CD1c-positive myeloid dendritic cell (primary cell): ENCODE data around the gene C1QTNF6.
A peak's percentile ranks its signal among the peaks of the same experiment; 100 is the strongest.

Experiments used
- DNase-seq: peaks from one replicate; pipeline ENCODE4 v3.0.0-alpha.2; 2016; ENCODE audit errors: extremely low spot score

The C1QTNF6 gene

DNA sequence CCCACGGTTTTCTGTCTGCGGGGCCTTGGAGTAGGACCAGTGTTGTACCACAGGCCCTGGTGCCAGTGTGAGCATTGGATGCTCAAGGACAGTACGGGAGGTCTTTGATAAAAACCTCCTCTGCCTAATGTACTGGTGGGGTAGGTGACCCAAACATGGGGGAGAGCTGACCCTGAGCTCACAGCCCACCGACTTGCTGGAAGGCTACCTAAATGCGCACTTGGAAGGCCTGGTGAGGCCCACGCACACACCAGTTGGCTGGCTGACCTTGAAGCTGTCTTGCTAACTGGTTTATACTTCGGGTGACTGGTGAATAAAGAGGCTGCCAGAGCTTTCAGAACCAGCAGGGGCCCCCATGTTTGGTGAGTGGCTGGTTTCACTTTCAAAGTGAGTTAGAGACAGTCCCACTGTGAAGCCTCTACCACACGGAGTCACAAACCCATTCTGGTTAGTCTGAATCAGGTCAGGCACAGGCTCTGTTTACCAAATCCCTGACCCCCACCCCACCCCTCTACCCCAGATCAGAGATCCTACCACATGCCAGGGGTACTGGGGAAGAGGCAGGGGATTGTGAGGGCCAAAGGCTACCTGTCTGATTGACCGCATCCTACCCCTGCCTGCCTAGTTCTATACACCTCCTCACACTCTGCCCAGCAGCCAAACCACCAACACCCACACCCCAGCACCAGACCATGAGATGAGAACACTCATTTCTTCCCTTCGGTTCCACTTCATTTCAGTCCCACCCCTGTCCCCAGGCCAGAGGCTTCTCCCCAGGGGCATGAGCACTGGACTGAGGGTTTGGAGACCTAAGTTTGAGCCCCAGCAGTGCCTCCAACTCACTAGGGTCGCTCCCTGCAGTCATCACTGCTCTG is 25.6 kb downstream of the C1QTNF6 start:
- DNase-seq = peak; percentile 43

DNA sequence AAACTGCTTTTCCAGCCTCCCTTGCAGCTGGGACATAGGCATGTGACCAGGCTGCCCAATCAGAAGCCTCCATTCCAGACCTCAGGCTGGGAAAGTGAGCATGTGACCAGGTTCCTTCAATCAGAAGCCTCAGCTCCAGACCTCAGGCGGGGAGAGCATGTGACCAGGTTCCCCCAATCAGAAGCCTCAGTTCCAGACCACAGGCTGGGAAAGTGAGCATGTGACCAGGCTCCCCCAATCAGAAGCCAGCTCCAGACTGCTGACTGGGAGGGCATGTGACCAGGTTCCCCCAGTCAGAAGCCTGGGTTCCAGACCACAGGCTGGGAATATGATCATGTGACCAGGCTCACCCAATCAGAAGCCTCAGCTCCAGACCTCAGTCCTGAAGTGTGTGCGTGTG is 26.6 kb downstream of the C1QTNF6 start:
- peak; percentile 23 for DNase-seq

DNA sequence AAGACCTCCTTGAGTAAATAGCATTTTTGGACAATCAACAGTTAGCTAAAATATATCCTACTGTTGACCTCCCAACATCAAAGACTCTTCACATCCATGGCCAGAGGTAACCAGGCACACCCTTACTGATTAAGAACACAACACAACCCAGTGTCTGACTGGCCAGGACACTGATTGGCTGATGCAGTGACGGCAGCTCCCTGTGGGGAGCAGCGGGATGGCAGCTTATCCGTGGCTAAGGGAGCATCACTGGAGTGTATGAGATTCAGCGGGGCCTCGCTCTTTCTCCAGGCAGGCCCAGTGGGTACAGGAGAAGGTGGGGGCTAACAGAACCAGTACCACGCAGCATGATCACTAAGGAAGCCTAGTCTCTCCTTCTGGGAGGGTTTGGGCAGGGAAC is 28.0 kb downstream of the C1QTNF6 start:
- DNase-seq = no peak

DNA sequence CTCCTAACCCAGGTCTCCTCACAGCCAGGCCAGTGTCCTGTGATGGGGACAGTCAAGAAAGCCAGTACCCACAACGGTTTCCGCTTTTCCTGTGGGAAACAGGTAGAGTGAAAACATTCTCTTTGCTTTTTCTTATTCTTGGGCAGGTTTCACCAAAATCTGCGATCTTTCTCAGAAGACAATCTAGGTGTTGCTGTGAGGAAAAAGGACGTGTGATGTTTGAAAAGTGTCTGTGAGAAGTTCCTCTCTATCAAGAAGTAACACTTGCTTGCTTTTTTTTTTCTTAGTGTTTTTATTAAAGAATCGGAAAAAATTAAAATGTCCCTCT is 29.1 kb downstream of the C1QTNF6 start:
- DNase-seq = no peak

- no peak for DNase-seq
Observed at GRCh38 chr22:37157516-37158285, 30.3 kb downstream of the C1QTNF6 start.

DNA sequence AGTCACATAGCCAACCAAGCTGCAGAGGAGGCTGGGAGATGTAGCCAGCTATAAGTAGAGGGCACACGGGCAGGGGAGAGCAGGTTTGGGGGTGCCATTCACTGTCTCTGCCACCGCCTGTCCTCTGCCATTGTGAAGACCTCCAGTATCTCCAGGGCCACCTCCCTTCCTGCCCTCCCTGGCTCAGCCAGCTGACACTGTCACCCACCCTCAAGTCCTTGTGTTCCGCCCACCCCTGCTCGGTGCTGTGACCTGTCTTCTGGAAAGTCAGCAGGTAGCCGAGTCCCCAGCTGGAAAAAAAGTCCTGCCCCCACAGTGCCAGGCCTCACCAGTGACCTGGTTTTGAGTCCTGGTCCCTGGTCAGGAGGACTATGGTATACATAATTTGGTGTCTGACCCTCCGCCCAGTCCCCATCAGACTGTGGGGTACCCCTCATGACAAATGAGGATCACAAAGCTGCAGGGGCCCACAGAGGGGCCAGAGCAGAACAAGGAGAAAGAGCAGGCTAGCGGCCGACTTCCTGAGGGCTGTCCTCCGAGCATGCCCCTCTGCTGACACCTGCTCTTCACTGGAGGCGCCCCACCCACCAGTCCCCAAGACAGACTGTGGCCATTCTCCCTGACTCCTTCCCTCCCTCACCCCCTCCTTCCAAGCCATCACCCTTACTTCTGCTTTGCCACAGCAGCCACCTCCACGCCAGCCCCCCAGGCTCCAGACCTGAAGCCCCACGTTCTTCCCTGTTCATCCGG is 31.2 kb downstream of the C1QTNF6 start:
- no peak for DNase-seq

- DNase-seq = no peak
Observed at GRCh38 chr22:37155971-37156370, 32.1 kb downstream of the C1QTNF6 start.

- no peak for DNase-seq
Observed at GRCh38 chr22:37154925-37155712, 32.9 kb downstream of the C1QTNF6 start.

- no peak for DNase-seq
Observed at GRCh38 chr22:37153901-37154300, 34.1 kb downstream of the C1QTNF6 start.

DNA sequence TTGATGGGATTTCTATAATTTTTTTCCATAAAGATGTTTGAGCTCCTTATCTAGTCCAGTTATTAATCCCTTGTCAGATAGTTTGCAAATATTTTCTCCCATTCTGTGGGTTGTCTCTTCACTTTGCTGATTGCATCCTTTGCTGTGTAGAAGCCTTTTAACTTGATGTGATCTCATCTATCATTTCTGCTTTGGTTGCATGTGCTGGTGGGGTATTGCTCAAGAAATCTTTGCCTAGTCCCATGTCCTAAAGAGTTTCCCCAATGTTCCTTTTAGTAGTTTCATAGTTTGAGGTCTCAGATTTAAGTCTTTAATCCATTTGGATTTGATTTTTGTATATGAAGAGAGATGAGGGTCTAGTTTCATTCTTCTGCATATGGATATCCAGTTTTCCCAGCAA is 36.6 kb downstream of the C1QTNF6 start:
- no peak for DNase-seq

GRCh38 chr22:37150701-37151100 is 37.3 kb downstream of the C1QTNF6 start:
- DNase-seq = no peak

- no peak for DNase-seq
Observed at GRCh38 chr22:37148742-37149665, 39.0 kb downstream of the C1QTNF6 start.

- DNase-seq = no peak
Observed at GRCh38 chr22:37148031-37148651, 39.9 kb downstream of the C1QTNF6 start.

GRCh38 chr22:37147186-37147990 is 40.7 kb downstream of the C1QTNF6 start:
- DNase-seq = no peak

DNA sequence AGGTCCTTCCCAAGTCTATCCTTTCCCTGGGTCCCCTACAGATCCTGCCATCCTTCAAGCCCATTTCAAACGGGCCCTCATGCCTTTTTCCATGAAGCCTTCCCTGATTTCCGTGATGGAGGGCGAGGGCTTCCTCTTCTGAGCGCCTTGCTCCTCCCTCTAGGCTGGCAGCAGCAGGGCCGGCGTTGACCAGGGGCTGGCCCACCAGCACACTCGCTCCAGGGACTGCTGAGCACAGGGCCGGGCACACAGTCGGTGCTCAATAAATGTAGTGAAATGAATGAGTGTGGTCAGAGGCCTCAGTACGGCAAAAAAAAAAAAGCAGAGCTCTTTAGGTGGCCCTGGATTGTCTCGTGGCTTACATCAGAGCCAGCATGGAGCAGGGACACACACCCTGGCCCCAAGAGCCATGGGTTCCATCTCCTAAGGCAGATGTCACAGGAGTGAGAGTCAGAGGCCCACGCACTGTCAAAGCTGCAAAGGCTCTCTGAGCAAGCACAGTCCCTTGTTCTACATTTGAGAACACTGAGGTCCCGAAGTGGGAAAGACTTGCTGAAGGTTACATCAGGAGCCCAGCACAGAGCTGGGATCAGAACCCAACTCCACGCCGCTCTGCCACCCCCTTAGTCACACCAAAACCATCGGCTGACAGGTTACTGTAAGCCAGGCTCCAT is 41.4 kb downstream of the C1QTNF6 start:
- no peak for DNase-seq

DNA sequence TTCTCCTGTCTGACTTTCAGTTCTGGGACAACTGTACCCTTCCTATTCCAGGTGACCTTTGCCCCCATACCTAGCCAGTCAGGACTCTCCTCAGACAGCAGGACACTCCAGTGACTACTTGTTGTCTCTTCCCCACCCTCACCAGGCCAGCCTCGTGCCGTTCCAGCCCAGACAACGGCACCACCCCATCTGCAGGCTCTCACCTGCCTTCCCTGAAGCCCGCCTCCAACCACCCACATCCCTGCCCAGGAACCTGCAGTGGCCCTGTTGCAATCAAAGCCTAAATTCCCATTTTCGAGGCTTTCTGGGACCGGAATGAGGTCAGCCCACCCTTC is 42.0 kb downstream of the C1QTNF6 start:
- no peak for DNase-seq

- no peak for DNase-seq
Observed at GRCh38 chr22:37145180-37146050, 42.6 kb downstream of the C1QTNF6 start.

DNA sequence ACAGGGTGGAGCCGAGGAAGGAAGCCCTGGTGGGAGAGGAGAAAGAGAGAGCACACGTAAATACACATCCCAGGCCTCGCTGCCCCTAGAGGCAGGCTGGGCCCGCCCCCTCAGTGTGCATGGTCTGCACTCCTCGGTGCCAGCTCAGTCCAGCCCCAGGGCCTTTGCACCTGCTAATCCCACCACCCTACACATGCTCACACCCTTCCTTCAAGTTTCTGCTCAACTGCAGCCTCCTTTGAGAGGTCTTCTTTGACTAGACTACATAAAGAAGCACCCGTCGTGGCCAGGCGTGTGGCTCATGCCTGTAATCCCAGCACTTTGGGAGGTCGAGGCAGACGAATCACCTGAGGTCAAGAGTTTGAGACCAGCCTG is 43.9 kb downstream of the C1QTNF6 start:
- DNase-seq = no peak
